ENCODE results near the gene FAM169A. TPM values are rescaled to one million over a fixed set of nuclear protein-coding genes. Genes with fewer than 3 reads are reported as not detected.

Gene FAM169A
- total RNA-seq, 1 experiment from 2014 or later, result 63.1 TPM

- no peaks in the 10 kb centered on the region for H3K27me3 Mint-ChIP-seq (ENCODE audit: low read depth)
- H3K9me3 ChIP-seq (ENCODE audit: control insufficient read depth, low read depth, low read length), result no peaks in the 10 kb centered on the region
- H3K56ac ChIP-seq (ENCODE audit: insufficient read length, low read depth, low read length), result no peak overlapping the region
- H2BK20ac ChIP-seq (ENCODE audit: low read depth, low read length, poor library complexity, severe bottlenecking), result no peak overlapping the region
- TF ChIP-seq, protein P1, sequence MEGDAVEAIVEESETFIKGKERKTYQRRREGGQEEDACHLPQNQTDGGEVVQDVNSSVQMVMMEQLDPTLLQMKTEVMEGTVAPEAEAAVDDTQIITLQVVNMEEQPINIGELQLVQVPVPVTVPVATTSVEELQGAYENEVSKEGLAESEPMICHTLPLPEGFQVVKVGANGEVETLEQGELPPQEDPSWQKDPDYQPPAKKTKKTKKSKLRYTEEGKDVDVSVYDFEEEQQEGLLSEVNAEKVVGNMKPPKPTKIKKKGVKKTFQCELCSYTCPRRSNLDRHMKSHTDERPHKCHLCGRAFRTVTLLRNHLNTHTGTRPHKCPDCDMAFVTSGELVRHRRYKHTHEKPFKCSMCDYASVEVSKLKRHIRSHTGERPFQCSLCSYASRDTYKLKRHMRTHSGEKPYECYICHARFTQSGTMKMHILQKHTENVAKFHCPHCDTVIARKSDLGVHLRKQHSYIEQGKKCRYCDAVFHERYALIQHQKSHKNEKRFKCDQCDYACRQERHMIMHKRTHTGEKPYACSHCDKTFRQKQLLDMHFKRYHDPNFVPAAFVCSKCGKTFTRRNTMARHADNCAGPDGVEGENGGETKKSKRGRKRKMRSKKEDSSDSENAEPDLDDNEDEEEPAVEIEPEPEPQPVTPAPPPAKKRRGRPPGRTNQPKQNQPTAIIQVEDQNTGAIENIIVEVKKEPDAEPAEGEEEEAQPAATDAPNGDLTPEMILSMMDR (conservative IDR thresholded peaks at IDR 0.05), result no peak
- no peak overlapping the region for H3K14ac ChIP-seq (ENCODE audit: insufficient read depth, low read length)
- no peak for DNase-seq
- no peak overlapping the region for H3K23ac ChIP-seq (ENCODE audit: insufficient read length, low read depth, low read length)
- no peak overlapping the region for H2BK120ac ChIP-seq (ENCODE audit: low read depth, low read length, poor library complexity, severe bottlenecking)
- H3K27ac ChIP-seq (ENCODE audit: insufficient read length, low read depth, low read length), result no peak overlapping the region
- H4K8ac ChIP-seq (replicated peaks; ENCODE audit: insufficient read length, low read depth, low read length), result no peak overlapping the region
- no peaks in the 10 kb centered on the region for H3K4me1 ChIP-seq (ENCODE audit: insufficient read depth, low read length)
- no peak overlapping the region for H2AK5ac ChIP-seq (ENCODE audit: insufficient read length, low read length)
- H3K4me1 Mint-ChIP-seq, result peaks cover 4 to 7% of the 10 kb centered on the region in 2 experiments; a peak in 3 of 4 replicates
- no peaks in the 10 kb centered on the region for H3K27me3 ChIP-seq (ENCODE audit: insufficient read depth, low read length)
- H2AFZ ChIP-seq (ENCODE audit: low read length), result no peak overlapping the region
- no peak overlapping the region for H2BK12ac ChIP-seq (ENCODE audit: insufficient read length, low read depth, low read length)
- H3K4ac ChIP-seq (ENCODE audit: low read depth, low read length), result no peak overlapping the region
- H2BK15ac ChIP-seq (ENCODE audit: low read depth, low read length), result no peak overlapping the region
- no peak overlapping the region for H3T11ph ChIP-seq (ENCODE audit: low read length)
- H4K91ac ChIP-seq (ENCODE audit: insufficient read length, low read depth, low read length), result no peak overlapping the region
- no peak overlapping the region for H2BK5ac ChIP-seq (ENCODE audit: insufficient read length, low read length)
- no peaks in the 10 kb centered on the region for H4K20me1 ChIP-seq (ENCODE audit: control insufficient read depth, insufficient read depth, insufficient read length)
- H3K36me3 Mint-ChIP-seq (ENCODE audit: insufficient read depth in 1 of 3, low read depth in 3 of 3), result peaks cover 21 to 74% (median 50%) of the 10 kb centered on the region in 3 experiments
- H3K4me2 ChIP-seq (ENCODE audit: insufficient read depth, insufficient read length, low read length), result no peak overlapping the region
- H3K79me1 ChIP-seq (ENCODE audit: insufficient read depth, low read depth, low read length, poor library complexity, severe bottlenecking), result peaks cover 2% of the 10 kb centered on the region
- no peaks in the 10 kb centered on the region for H3K9me3 Mint-ChIP-seq
- no peak overlapping the region for H4K5ac ChIP-seq (ENCODE audit: insufficient read length, low read depth, low read length)
- peaks cover 6% of the 10 kb centered on the region; the same call in 1 of the 2 replicates for H3K79me2 ChIP-seq (ENCODE audit: insufficient read depth, low read length)
- no peak overlapping the region for H3K27ac Mint-ChIP-seq
- H3K23me2 ChIP-seq (ENCODE audit: insufficient read length, low read depth, low read length, poor library complexity, severe bottlenecking), result no peaks in the 10 kb centered on the region
- no peak overlapping the region for H3K9ac ChIP-seq (ENCODE audit: extremely low read depth, insufficient read length, low read length)
- H3K18ac ChIP-seq (ENCODE audit: insufficient read length, low read depth, low read length), result no peak overlapping the region
- H3K4me3 Mint-ChIP-seq, result no peak overlapping the region
- WGBS (ENCODE audit: extremely low coverage, insufficient read length, low lambda C conversion rate), result no CpG with 5 or more reads among the region's 7 CpGs
These were observed 93.8 kb downstream of the FAM169A start for GRCh38 chr5:74772359-74772758.
